ENCODE measurements around the gene THSD4.
A peak's percentile ranks its signal among the peaks of the same experiment; 100 is the strongest.
"Not testable (repeated sequence)": the region's sequence is repeated elsewhere in the genome, so short reads cannot be mapped to it uniquely, and the experiment has no call there.

The THSD4 gene

GRCh38 chr15:71121442-71121841 is 6.2 kb downstream of the THSD4 start:
- peaks cover 14% of the 10 kb centered on the region for H3K4me1 ChIP-seq (ENCODE audit: control insufficient read depth, insufficient read depth, low read length, unreplicated experiment)
- no peaks in the 10 kb centered on the region for H3K27me3 ChIP-seq (ENCODE audit: insufficient read depth, low read length)
- no peaks in the 10 kb centered on the region for H3K36me3 ChIP-seq (ENCODE audit: insufficient read depth, low read length)
- H3K27ac ChIP-seq (ENCODE audit: low read depth, low read length): no peak overlapping the region
- no peak overlapping the region for H3K4me3 ChIP-seq (ENCODE audit: low read depth, low read length)
- no peak overlapping the region for H2AFZ ChIP-seq (ENCODE audit: low read length, unreplicated experiment)
- H3K79me2 ChIP-seq (ENCODE audit: control insufficient read depth, insufficient read depth, low read length, unreplicated experiment): peaks cover 53% of the 10 kb centered on the region

DNA sequence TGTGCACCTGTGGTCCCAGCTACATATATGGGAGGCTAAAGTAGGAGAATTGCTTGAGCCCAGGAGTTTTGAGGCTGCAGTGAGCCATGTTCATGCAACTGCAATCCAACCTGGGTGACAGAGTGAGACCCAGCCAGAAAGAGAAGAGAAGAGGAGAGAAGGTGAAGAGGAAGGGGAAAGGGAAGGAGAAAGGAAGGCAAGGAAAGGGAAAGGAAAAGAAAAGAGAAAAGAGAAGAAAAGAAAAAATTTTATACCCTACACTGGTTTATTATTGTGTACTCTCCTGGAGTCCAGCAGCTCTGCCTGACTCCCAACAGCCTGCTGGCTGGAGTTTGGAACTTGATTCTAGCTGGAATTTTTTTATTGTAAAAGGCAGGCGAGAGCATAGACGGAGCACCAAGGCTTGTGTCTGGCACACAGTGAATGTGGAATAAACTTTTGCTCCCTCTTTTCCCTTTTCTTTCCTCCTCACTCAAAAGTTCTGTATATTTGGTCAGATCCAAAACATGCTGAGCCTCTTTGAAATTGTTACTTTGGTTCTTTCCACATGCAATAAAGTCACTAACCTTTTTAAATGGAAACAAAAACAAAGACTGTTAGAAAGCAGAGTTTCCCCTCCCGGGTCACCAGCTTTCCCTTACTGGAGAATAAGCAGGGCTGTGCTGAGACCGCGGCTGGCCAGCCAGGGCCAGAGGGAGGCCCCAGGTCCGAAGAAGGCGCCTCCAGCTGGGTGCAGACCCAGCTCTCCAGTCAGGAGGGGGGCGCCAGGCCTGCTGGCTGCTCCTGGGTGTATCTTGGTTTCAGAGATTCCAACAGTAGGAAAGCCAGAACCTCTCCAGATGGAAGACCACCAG is 9.9 kb downstream of the THSD4 start:
- Histone ChIP-seq H3K4me3 (ENCODE audit: low read depth, low read length) (no peak overlapping the region), H3K79me2 (ENCODE audit: control insufficient read depth, insufficient read depth, low read length, unreplicated experiment) (peaks cover 41% of the 10 kb centered on the region), H3K36me3 (ENCODE audit: insufficient read depth, low read length) (no peaks in the 10 kb centered on the region)

GRCh38 chr15:71125831-71126450 is 10.7 kb downstream of the THSD4 start:
- no peak overlapping the region for H3K27ac ChIP-seq (ENCODE audit: low read depth, low read length)
- H3K4me3 ChIP-seq (ENCODE audit: low read depth, low read length): no peak overlapping the region
- H3K79me2 ChIP-seq (ENCODE audit: control insufficient read depth, insufficient read depth, low read length, unreplicated experiment): peaks cover 35% of the 10 kb centered on the region
- H3K27me3 ChIP-seq (ENCODE audit: insufficient read depth, low read length): no peaks in the 10 kb centered on the region
- H2AFZ ChIP-seq (ENCODE audit: low read length, unreplicated experiment): no peak overlapping the region
- H3K36me3 ChIP-seq (ENCODE audit: insufficient read depth, low read length): no peaks in the 10 kb centered on the region
- H3K4me1 ChIP-seq (ENCODE audit: control insufficient read depth, insufficient read depth, low read length, unreplicated experiment): peaks cover 13% of the 10 kb centered on the region

More for the DNA sequence above, 9.9 kb downstream of the THSD4 start:
- no peak overlapping the region for H3K27ac ChIP-seq (ENCODE audit: low read depth, low read length)
- H2AFZ ChIP-seq (ENCODE audit: low read length, unreplicated experiment): no peak overlapping the region
- H3K27me3 ChIP-seq (ENCODE audit: insufficient read depth, low read length): no peaks in the 10 kb centered on the region
- peaks cover 13% of the 10 kb centered on the region for H3K4me1 ChIP-seq (ENCODE audit: control insufficient read depth, insufficient read depth, low read length, unreplicated experiment)

GRCh38 chr15:71127083-71127482 is 11.8 kb downstream of the THSD4 start:
- H3K4me3 ChIP-seq (ENCODE audit: low read depth, low read length): no peak overlapping the region
- H2AFZ ChIP-seq (ENCODE audit: low read length, unreplicated experiment): no peak overlapping the region
- H3K4me1 ChIP-seq (ENCODE audit: control insufficient read depth, insufficient read depth, low read length, unreplicated experiment): peaks cover 21% of the 10 kb centered on the region
- H3K36me3 ChIP-seq (ENCODE audit: insufficient read depth, low read length): no peaks in the 10 kb centered on the region
- no peaks in the 10 kb centered on the region for H3K27me3 ChIP-seq (ENCODE audit: insufficient read depth, low read length)
- H3K27ac ChIP-seq (ENCODE audit: low read depth, low read length): no peak overlapping the region
- H3K79me2 ChIP-seq (ENCODE audit: control insufficient read depth, insufficient read depth, low read length, unreplicated experiment): peaks cover 28% of the 10 kb centered on the region

DNA sequence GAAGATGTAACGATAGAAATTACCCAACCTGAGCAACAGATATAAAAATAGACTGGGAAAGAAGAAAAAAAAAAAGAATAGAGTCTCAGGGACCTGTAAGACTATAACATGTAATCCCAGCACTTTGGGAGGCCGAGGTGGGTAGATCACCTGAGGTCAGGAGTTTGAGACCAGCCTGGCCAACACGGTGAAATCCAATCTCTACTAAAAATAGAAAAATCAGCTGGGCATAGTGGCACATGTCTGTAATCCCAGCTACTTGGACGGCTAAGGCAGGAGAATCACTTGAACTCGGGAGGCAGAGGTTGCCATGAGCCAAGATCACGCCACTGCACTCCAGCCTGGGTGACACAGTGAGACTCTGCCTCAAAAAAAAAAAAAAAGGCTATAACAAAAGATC is 12.9 kb downstream of the THSD4 start:
- H3K27ac ChIP-seq (ENCODE audit: low read depth, low read length); H3K27me3 ChIP-seq (ENCODE audit: insufficient read depth, low read length); H2AFZ ChIP-seq (ENCODE audit: low read length, unreplicated experiment); H3K36me3 ChIP-seq (ENCODE audit: insufficient read depth, low read length); H3K4me3 ChIP-seq (ENCODE audit: low read depth, low read length): not testable (repeated sequence)
- H3K79me2 ChIP-seq (ENCODE audit: control insufficient read depth, insufficient read depth, low read length, unreplicated experiment): peaks cover 26% of the 10 kb centered on the region
- peaks cover 29% of the 10 kb centered on the region for H3K4me1 ChIP-seq (ENCODE audit: control insufficient read depth, insufficient read depth, low read length, unreplicated experiment)

GRCh38 chr15:71128939-71129562 is 13.8 kb downstream of the THSD4 start:
- peaks cover 29% of the 10 kb centered on the region for H3K4me1 ChIP-seq (ENCODE audit: control insufficient read depth, insufficient read depth, low read length, unreplicated experiment)

GRCh38 chr15:71129669-71130068 is 14.4 kb downstream of the THSD4 start:
- H3K27ac ChIP-seq (ENCODE audit: low read depth, low read length): no peak overlapping the region

More at GRCh38 chr15:71128939-71129562, 13.8 kb downstream of the THSD4 start:
- peaks cover 18% of the 10 kb centered on the region for H3K79me2 ChIP-seq (ENCODE audit: control insufficient read depth, insufficient read depth, low read length, unreplicated experiment)
- no peaks in the 10 kb centered on the region for H3K27me3 ChIP-seq (ENCODE audit: insufficient read depth, low read length)
- H2AFZ ChIP-seq (ENCODE audit: low read length, unreplicated experiment): no peak overlapping the region
- no peak overlapping the region for H3K4me3 ChIP-seq (ENCODE audit: low read depth, low read length)
- H3K27ac ChIP-seq (ENCODE audit: low read depth, low read length): peak overlapping the region; percentile 22; the same call in 1 of the 2 replicates
- H3K36me3 ChIP-seq (ENCODE audit: insufficient read depth, low read length): no peaks in the 10 kb centered on the region

GRCh38 chr15:71131601-71132362 is 16.5 kb downstream of the THSD4 start:
- Histone ChIP-seq H3K4me1 (ENCODE audit: control insufficient read depth, insufficient read depth, low read length, unreplicated experiment) (peaks cover 42% of the 10 kb centered on the region), H2AFZ (ENCODE audit: low read length, unreplicated experiment) (no peak overlapping the region), H3K36me3 (ENCODE audit: insufficient read depth, low read length) (no peaks in the 10 kb centered on the region), H3K27me3 (ENCODE audit: insufficient read depth, low read length) (no peaks in the 10 kb centered on the region), H3K27ac (ENCODE audit: low read depth, low read length) (peak overlapping the region; percentile 38), H3K4me3 (ENCODE audit: low read depth, low read length) (no peak overlapping the region), H3K79me2 (ENCODE audit: control insufficient read depth, insufficient read depth, low read length, unreplicated experiment) (peaks cover 18% of the 10 kb centered on the region)

More at GRCh38 chr15:71129669-71130068, 14.4 kb downstream of the THSD4 start:
- Histone ChIP-seq H3K4me1 (ENCODE audit: control insufficient read depth, insufficient read depth, low read length, unreplicated experiment) (peaks cover 29% of the 10 kb centered on the region), H3K36me3 (ENCODE audit: insufficient read depth, low read length) (no peaks in the 10 kb centered on the region), H3K79me2 (ENCODE audit: control insufficient read depth, insufficient read depth, low read length, unreplicated experiment) (peaks cover 18% of the 10 kb centered on the region), H2AFZ (ENCODE audit: low read length, unreplicated experiment) (no peak overlapping the region), H3K27me3 (ENCODE audit: insufficient read depth, low read length) (no peaks in the 10 kb centered on the region), H3K4me3 (ENCODE audit: low read depth, low read length) (no peak overlapping the region)

DNA sequence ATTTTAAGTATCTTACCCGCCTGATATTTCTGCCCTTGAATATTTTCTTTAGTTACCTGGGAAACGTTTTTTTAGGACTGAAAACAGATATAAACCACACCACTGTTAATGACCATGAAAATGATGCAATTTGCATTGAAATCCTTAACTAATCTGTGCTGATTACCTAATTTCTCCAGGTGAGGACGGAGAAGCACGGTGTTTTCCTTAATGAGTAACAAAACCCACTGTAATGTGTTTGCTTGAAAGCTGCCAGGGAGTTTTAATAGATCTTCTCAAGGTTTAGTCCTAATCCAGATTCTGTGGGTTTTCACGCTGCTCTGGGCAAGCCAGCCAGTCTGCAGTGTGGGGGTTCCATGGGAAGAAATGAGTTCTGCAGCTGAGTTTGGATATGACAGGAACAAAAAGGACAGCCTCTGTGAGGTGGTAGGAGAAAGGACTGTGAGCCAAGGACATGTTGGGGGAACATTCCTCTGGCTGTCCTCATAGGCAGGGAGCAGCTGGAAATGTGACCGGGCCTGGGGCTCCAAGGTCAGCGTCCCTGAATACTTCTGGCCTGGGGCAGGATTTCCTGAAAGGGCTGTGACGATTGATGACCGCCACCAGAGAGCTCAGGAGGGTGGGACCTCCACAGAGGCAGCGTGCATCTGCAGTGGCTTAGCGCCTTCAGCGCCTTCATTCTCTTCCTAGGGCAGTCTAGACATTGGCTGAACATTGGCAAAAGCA is 18.6 kb downstream of the THSD4 start:
- Histone ChIP-seq H3K4me3 (ENCODE audit: low read depth, low read length) (no peak overlapping the region), H3K27ac (ENCODE audit: low read depth, low read length) (no peak overlapping the region), H3K27me3 (ENCODE audit: insufficient read depth, low read length) (no peaks in the 10 kb centered on the region), H3K79me2 (ENCODE audit: control insufficient read depth, insufficient read depth, low read length, unreplicated experiment) (peaks cover 21% of the 10 kb centered on the region), H3K4me1 (ENCODE audit: control insufficient read depth, insufficient read depth, low read length, unreplicated experiment) (peaks cover 44% of the 10 kb centered on the region), H2AFZ (ENCODE audit: low read length, unreplicated experiment) (no peak overlapping the region), H3K36me3 (ENCODE audit: insufficient read depth, low read length) (peaks cover 4% of the 10 kb centered on the region; the same call in 1 of the 2 replicates)

Measured in ACC112 (cell line).